SU-DHL-6 (cell line): ENCODE measurements around the gene PTPRG.

ENCODE experiments used
- CTCF ChIP-seq: fragments of 200-600 bp; sonication (generic); IDR thresholded peaks from one replicate; pipeline ENCODE4 v1.5.1; 2017; ENCODE audit warnings: antibody characterized with exemption, mild to moderate bottlenecking, low read length, moderate library complexity; ENCODE audit not compliant: insufficient read depth, poor library complexity, severe bottlenecking
- EZH2phosphoT487 ChIP-seq: fragments of 200-600 bp; sonication (generic), shearing (Covaris generic); conservative IDR thresholded peaks from 2 replicates; pipeline ENCODE4 v1.6.1; 2018; ENCODE audit warnings: mild to moderate bottlenecking, antibody characterized with exemption, low read length, moderate library complexity, mixed read lengths

- TF ChIP-seq CTCF (no peak), EZH2phosphoT487 (no peak)
These were observed 720.4 kb downstream of the PTPRG start for GRCh38 chr3:62281726-62282125.
